Transverse colon (tissue), 4 donors: ENCODE measurements around the gene TNNI3K.

Experiments used
- CTCF ChIP-seq, 5 experiments: fragments of 200-600 bp in 3 of 5; fragments of 450-650 bp in 2 of 5; sonication (generic) in 3 of 5; IDR thresholded peaks; 1 replicate in 2 of 5; 2 replicates in 3 of 5; pipeline ENCODE4 v1.5.1; 2016 to 2017; ENCODE audit warnings: antibody characterized with exemption in 5 of 5, inconsistent platforms in 3 of 5, mild to moderate bottlenecking in 2 of 5, moderate library complexity in 1 of 5
- EP300 ChIP-seq: sonication (generic); formaldehyde crosslinking; IDR thresholded peaks from one replicate; pipeline ENCODE4 v1.6.1; 2017; ENCODE audit warnings: antibody characterized with exemption, low read depth
- POLR2A ChIP-seq: fragments of 450-650 bp; IDR thresholded peaks from one replicate; pipeline ENCODE4 v1.6.1; 2016; ENCODE audit warnings: antibody characterized with exemption, mild to moderate bottlenecking, moderate library complexity
- POLR2AphosphoS5 ChIP-seq, 3 donors: sonication (generic); formaldehyde crosslinking; IDR thresholded peaks; one replicate each; pipeline ENCODE4 v1.6.1; 2016; ENCODE audit warnings: antibody characterized with exemption in 3 of 3

GRCh38 chr1:74592580-74593355 is 357.6 kb downstream of the TNNI3K start:
- no peak for TF ChIP-seq POLR2A
- no peak for TF ChIP-seq POLR2AphosphoS5 (IDR thresholded peaks at IDR 0.05)
- no peak for TF ChIP-seq CTCF (IDR thresholded peaks at IDR 0.05)
- no peak for TF ChIP-seq EP300
